ENCODE data around the gene JCAD. TPM values are rescaled to one million over a fixed set of nuclear protein-coding genes. Genes with fewer than 3 reads are reported as not detected.

Gene JCAD
- total and polyA plus RNA-seq, 4 donors = 35.2 to 169 (median 50.0) TPM

- no peaks in the 10 kb centered on the region for H3K27me3 ChIP-seq (ENCODE audit: control insufficient read depth, insufficient read depth, low read length)
- 83% methylated on average over 1 of the region's 3 CpGs for WGBS (ENCODE audit: insufficient coverage)
- H3K36me3 ChIP-seq (ENCODE audit: control insufficient read depth, insufficient read depth, low read length) = peaks cover 9% of the 10 kb centered on the region
Measured at GRCh38 chr10:30050411-30050810, 9.0 kb downstream of the JCAD start.

GRCh38 chr10:30048768-30049517, 10.4 kb downstream of the JCAD start:
- no peaks in the 10 kb centered on the region for H3K27me3 ChIP-seq (ENCODE audit: control insufficient read depth, insufficient read depth, low read length)
- no peaks in the 10 kb centered on the region for H3K9me3 ChIP-seq (ENCODE audit: control insufficient read depth, insufficient read depth, low read length)
- peaks cover 5% of the 10 kb centered on the region for H3K4me1 ChIP-seq (ENCODE audit: control insufficient read depth, insufficient read depth, low read length)
- DNase-seq (ENCODE audit: low read depth in 4 of 6, low spot score in 6 of 6) = no peak
- peak overlapping the region; percentile 61 for H3K27ac ChIP-seq (ENCODE audit: low read depth, low read length)
- 78% methylated on average over 6 of the region's 18 CpGs for WGBS (ENCODE audit: insufficient coverage)
- H3K36me3 ChIP-seq (ENCODE audit: control insufficient read depth, insufficient read depth, low read length) = peaks cover 9% of the 10 kb centered on the region
- no peak overlapping the region for H3K4me3 ChIP-seq (ENCODE audit: low read depth, low read length)

More at GRCh38 chr10:30050411-30050810, 9.0 kb downstream of the JCAD start:
- DNase-seq (ENCODE audit: low read depth in 4 of 6, low spot score in 6 of 6) = peak in 1 of 6 donors; percentile 91
- Histone ChIP-seq H3K4me1 (ENCODE audit: control insufficient read depth, insufficient read depth, low read length) (peaks cover 5% of the 10 kb centered on the region), H3K4me3 (ENCODE audit: low read depth, low read length) (no peak overlapping the region), H3K27ac (ENCODE audit: low read depth, low read length) (no peak overlapping the region), H3K9me3 (ENCODE audit: control insufficient read depth, insufficient read depth, low read length) (no peaks in the 10 kb centered on the region)

- H3K9me3 ChIP-seq (ENCODE audit: control insufficient read depth, insufficient read depth, low read length) = no peaks in the 10 kb centered on the region
- H3K4me1 ChIP-seq (ENCODE audit: control insufficient read depth, insufficient read depth, low read length) = peaks cover 9% of the 10 kb centered on the region
- peaks cover 13% of the 10 kb centered on the region for H3K36me3 ChIP-seq (ENCODE audit: control insufficient read depth, insufficient read depth, low read length)
- H3K27ac ChIP-seq (ENCODE audit: low read depth, low read length) = peak overlapping the region; percentile 55
- no peak for DNase-seq (ENCODE audit: low read depth in 4 of 6, low spot score in 6 of 6)
- no peak overlapping the region for H3K4me3 ChIP-seq (ENCODE audit: low read depth, low read length)
- no peaks in the 10 kb centered on the region for H3K27me3 ChIP-seq (ENCODE audit: control insufficient read depth, insufficient read depth, low read length)
- WGBS (ENCODE audit: insufficient coverage) = 71% methylated on average over 5 of the region's 11 CpGs
Measured at GRCh38 chr10:30047924-30048531, 11.4 kb downstream of the JCAD start.

GRCh38 chr10:30047430-30047829, 12.0 kb downstream of the JCAD start:
- peaks cover 9% of the 10 kb centered on the region for H3K4me1 ChIP-seq (ENCODE audit: control insufficient read depth, insufficient read depth, low read length)
- H3K27ac ChIP-seq (ENCODE audit: low read depth, low read length) = peak overlapping the region; percentile 55
- H3K4me3 ChIP-seq (ENCODE audit: low read depth, low read length) = no peak overlapping the region
- H3K36me3 ChIP-seq (ENCODE audit: control insufficient read depth, insufficient read depth, low read length) = peaks cover 13% of the 10 kb centered on the region
- H3K27me3 ChIP-seq (ENCODE audit: control insufficient read depth, insufficient read depth, low read length) = no peaks in the 10 kb centered on the region
- H3K9me3 ChIP-seq (ENCODE audit: control insufficient read depth, insufficient read depth, low read length) = no peaks in the 10 kb centered on the region
- no peak for DNase-seq (ENCODE audit: low read depth in 4 of 6, low spot score in 6 of 6)
- 94% methylated on average over 21 of the region's 21 CpGs for WGBS (ENCODE audit: insufficient coverage)

- H3K27ac ChIP-seq (ENCODE audit: low read depth, low read length) = no peak overlapping the region
- peaks cover 9% of the 10 kb centered on the region for H3K4me1 ChIP-seq (ENCODE audit: control insufficient read depth, insufficient read depth, low read length)
- no CpG with 5 or more reads among the region's 3 CpGs for WGBS (ENCODE audit: insufficient coverage)
- no peaks in the 10 kb centered on the region for H3K27me3 ChIP-seq (ENCODE audit: control insufficient read depth, insufficient read depth, low read length)
- no peaks in the 10 kb centered on the region for H3K9me3 ChIP-seq (ENCODE audit: control insufficient read depth, insufficient read depth, low read length)
- no peak overlapping the region for H3K4me3 ChIP-seq (ENCODE audit: low read depth, low read length)
- DNase-seq (ENCODE audit: low read depth in 4 of 6, low spot score in 6 of 6) = no peak
- H3K36me3 ChIP-seq (ENCODE audit: control insufficient read depth, insufficient read depth, low read length) = peaks cover 13% of the 10 kb centered on the region
Measured at GRCh38 chr10:30046476-30046875, 12.9 kb downstream of the JCAD start.

GRCh38 chr10:30045961-30046360, 13.4 kb downstream of the JCAD start:
- no peak for DNase-seq (ENCODE audit: low read depth in 4 of 6, low spot score in 6 of 6)
- H3K27ac ChIP-seq (ENCODE audit: low read depth, low read length) = no peak overlapping the region
- H3K4me1 ChIP-seq (ENCODE audit: control insufficient read depth, insufficient read depth, low read length) = peaks cover 9% of the 10 kb centered on the region
- WGBS (ENCODE audit: insufficient coverage) = 40% methylated on average over 1 of the region's 7 CpGs
- H3K4me3 ChIP-seq (ENCODE audit: low read depth, low read length) = no peak overlapping the region
- H3K9me3 ChIP-seq (ENCODE audit: control insufficient read depth, insufficient read depth, low read length) = no peaks in the 10 kb centered on the region
- H3K27me3 ChIP-seq (ENCODE audit: control insufficient read depth, insufficient read depth, low read length) = no peaks in the 10 kb centered on the region
- H3K36me3 ChIP-seq (ENCODE audit: control insufficient read depth, insufficient read depth, low read length) = peaks cover 14% of the 10 kb centered on the region

- Histone ChIP-seq H3K27me3 (ENCODE audit: control insufficient read depth, insufficient read depth, low read length) (no peaks in the 10 kb centered on the region), H3K4me1 (ENCODE audit: control insufficient read depth, insufficient read depth, low read length) (peaks cover 15% of the 10 kb centered on the region), H3K4me3 (ENCODE audit: low read depth, low read length) (no peak overlapping the region), H3K9me3 (ENCODE audit: control insufficient read depth, insufficient read depth, low read length) (no peaks in the 10 kb centered on the region), H3K36me3 (ENCODE audit: control insufficient read depth, insufficient read depth, low read length) (peaks cover 29% of the 10 kb centered on the region), H3K27ac (ENCODE audit: low read depth, low read length) (no peak overlapping the region)
- no peak for DNase-seq (ENCODE audit: low read depth in 4 of 6, low spot score in 6 of 6)
- WGBS (ENCODE audit: insufficient coverage) = 59% methylated on average over 4 of the region's 5 CpGs
Measured at GRCh38 chr10:30043476-30044270, 15.7 kb downstream of the JCAD start.

GRCh38 chr10:30042820-30043219, 16.6 kb downstream of the JCAD start:
- Histone ChIP-seq H3K9me3 (ENCODE audit: control insufficient read depth, insufficient read depth, low read length) (no peaks in the 10 kb centered on the region), H3K27ac (ENCODE audit: low read depth, low read length) (no peak overlapping the region), H3K27me3 (ENCODE audit: control insufficient read depth, insufficient read depth, low read length) (no peaks in the 10 kb centered on the region), H3K4me3 (ENCODE audit: low read depth, low read length) (no peak overlapping the region), H3K36me3 (ENCODE audit: control insufficient read depth, insufficient read depth, low read length) (peaks cover 28% of the 10 kb centered on the region), H3K4me1 (ENCODE audit: control insufficient read depth, insufficient read depth, low read length) (peaks cover 15% of the 10 kb centered on the region)
- DNase-seq (ENCODE audit: low read depth in 4 of 6, low spot score in 6 of 6) = no peak
- WGBS (ENCODE audit: insufficient coverage) = no CpG with 5 or more reads among the region's 3 CpGs

GRCh38 chr10:30041196-30042105, 17.9 kb downstream of the JCAD start:
- no CpG with 5 or more reads among the region's 8 CpGs for WGBS (ENCODE audit: insufficient coverage)
- H3K36me3 ChIP-seq (ENCODE audit: control insufficient read depth, insufficient read depth, low read length) = peaks cover 22% of the 10 kb centered on the region
- H3K27ac ChIP-seq (ENCODE audit: low read depth, low read length) = peak overlapping the region; percentile 1
- peaks cover 18% of the 10 kb centered on the region for H3K4me1 ChIP-seq (ENCODE audit: control insufficient read depth, insufficient read depth, low read length)
- no peak overlapping the region for H3K4me3 ChIP-seq (ENCODE audit: low read depth, low read length)
- no peaks in the 10 kb centered on the region for H3K27me3 ChIP-seq (ENCODE audit: control insufficient read depth, insufficient read depth, low read length)
- DNase-seq (ENCODE audit: low read depth in 4 of 6, low spot score in 6 of 6) = no peak
- no peaks in the 10 kb centered on the region for H3K9me3 ChIP-seq (ENCODE audit: control insufficient read depth, insufficient read depth, low read length)
